ENCODE measurements around the gene LCN10.
"Not testable (repeated sequence)": the region's sequence is repeated elsewhere in the genome, so short reads cannot be mapped to it uniquely, and the experiment has no call there.

LCN10 gene

GRCh38 chr9:136742591-136743391 is at the start of gene LCN10:
LCN10 (minus strand) TSS chr9:136742940; CDS start chr9:136742903, 37 bp downstream.
- DNase-seq (ENCODE audit: low spot score), result no peak

GRCh38 chr9:136791516-136792276 is 49.0 kb upstream of the LCN10 start:
- DNase-seq (ENCODE audit: low spot score), result no peak

GRCh38 chr9:136790640-136791515 is 48.1 kb upstream of the LCN10 start, which contains the start of gene TMEM141:
TMEM141 (plus strand) TSS chr9:136791344; CDS start chr9:136791371, 27 bp downstream.
- DNase-seq (ENCODE audit: low spot score), result peak; percentile 100

- DNase-seq (ENCODE audit: low spot score), result no peak
Observed at GRCh38 chr9:136789523-136789937, 46.8 kb upstream of the LCN10 start.

- not testable (repeated sequence) for DNase-seq (ENCODE audit: low spot score)
Observed at GRCh38 chr9:136788644-136789522, 46.1 kb upstream of the LCN10 start.

- DNase-seq (ENCODE audit: low spot score), result peak; percentile 81
Observed at GRCh38 chr9:136787690-136788400, 45.1 kb upstream of the LCN10 start.

- DNase-seq (ENCODE audit: low spot score), result peak; percentile 44
Observed at GRCh38 chr9:136786983-136787382, 44.2 kb upstream of the LCN10 start.

- peak; percentile 86 for DNase-seq (ENCODE audit: low spot score)
Observed at GRCh38 chr9:136786451-136786850, 43.7 kb upstream of the LCN10 start.

GRCh38 chr9:136785565-136786355 is 43.0 kb upstream of the LCN10 start:
- DNase-seq (ENCODE audit: low spot score), result not testable (repeated sequence)

- DNase-seq (ENCODE audit: low spot score), result no peak
Observed at GRCh38 chr9:136784997-136785361, 42.2 kb upstream of the LCN10 start.

- no peak for DNase-seq (ENCODE audit: low spot score)
Observed at GRCh38 chr9:136784249-136784996, 41.7 kb upstream of the LCN10 start.

- DNase-seq (ENCODE audit: low spot score), result no peak
Observed at GRCh38 chr9:136782452-136782851, 39.7 kb upstream of the LCN10 start.

- DNase-seq (ENCODE audit: low spot score), result no peak
Observed at GRCh38 chr9:136779808-136780207, 37.1 kb upstream of the LCN10 start.

GRCh38 chr9:136777359-136777758 is 34.6 kb upstream of the LCN10 start:
- DNase-seq (ENCODE audit: low spot score), result no peak

- DNase-seq (ENCODE audit: low spot score), result no peak
Observed at GRCh38 chr9:136776947-136777346, 34.2 kb upstream of the LCN10 start.

- DNase-seq (ENCODE audit: low spot score), result no peak
Observed at GRCh38 chr9:136775191-136775590, 32.5 kb upstream of the LCN10 start.

- no peak for DNase-seq (ENCODE audit: low spot score)
Observed at GRCh38 chr9:136774416-136775045, 31.8 kb upstream of the LCN10 start.

- no peak for DNase-seq (ENCODE audit: low spot score)
Observed at GRCh38 chr9:136773386-136774044, 30.8 kb upstream of the LCN10 start.
